Fibroblast of pulmonary artery (primary cell): ENCODE results near the gene CCNG2.

Experiments
- DNase-seq: peaks from one replicate; pipeline ENCODE4 v3.0.0-alpha.2; 2010; ENCODE audit warnings: low read depth
- H3K4me3 ChIP-seq: replicated peaks from 2 replicates; pipeline ENCODE4 v1.5.1; 2011; ENCODE audit warnings: low read depth, mild to moderate bottlenecking, control low read depth, low read length, moderate library complexity
- TF ChIP-seq, protein P1 (sequence below): IDR thresholded peaks from 2 replicates; pipeline ENCODE4 v1.5.1; 2011; ENCODE audit warnings: mild to moderate bottlenecking, control low read depth, low read length, inconsistent platforms; ENCODE audit errors: missing control alignments

Gene CCNG2

DNA sequence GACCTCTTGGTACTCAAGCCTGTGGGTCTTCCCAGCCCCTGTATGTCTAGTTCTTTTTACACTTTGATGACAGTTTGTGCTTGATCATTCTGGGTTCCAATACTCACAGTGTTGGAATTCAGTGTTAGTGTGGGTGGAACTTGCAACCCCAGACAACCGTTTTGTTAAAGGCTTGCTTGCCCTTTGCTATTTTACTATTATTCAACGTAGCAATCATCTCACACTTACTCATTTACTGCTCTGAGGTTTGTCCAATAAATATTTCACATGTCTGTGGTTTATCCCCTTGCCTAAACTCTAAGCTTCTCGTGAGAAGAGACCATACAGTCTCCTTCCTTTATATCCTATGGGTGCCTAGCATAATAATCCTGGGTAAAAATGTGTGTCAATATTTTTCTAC is 15.3 kb downstream of the CCNG2 start:
- DNase-seq, result peak; percentile 65
- no peak overlapping the region for H3K4me3 ChIP-seq
- TF ChIP-seq, protein P1, sequence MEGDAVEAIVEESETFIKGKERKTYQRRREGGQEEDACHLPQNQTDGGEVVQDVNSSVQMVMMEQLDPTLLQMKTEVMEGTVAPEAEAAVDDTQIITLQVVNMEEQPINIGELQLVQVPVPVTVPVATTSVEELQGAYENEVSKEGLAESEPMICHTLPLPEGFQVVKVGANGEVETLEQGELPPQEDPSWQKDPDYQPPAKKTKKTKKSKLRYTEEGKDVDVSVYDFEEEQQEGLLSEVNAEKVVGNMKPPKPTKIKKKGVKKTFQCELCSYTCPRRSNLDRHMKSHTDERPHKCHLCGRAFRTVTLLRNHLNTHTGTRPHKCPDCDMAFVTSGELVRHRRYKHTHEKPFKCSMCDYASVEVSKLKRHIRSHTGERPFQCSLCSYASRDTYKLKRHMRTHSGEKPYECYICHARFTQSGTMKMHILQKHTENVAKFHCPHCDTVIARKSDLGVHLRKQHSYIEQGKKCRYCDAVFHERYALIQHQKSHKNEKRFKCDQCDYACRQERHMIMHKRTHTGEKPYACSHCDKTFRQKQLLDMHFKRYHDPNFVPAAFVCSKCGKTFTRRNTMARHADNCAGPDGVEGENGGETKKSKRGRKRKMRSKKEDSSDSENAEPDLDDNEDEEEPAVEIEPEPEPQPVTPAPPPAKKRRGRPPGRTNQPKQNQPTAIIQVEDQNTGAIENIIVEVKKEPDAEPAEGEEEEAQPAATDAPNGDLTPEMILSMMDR, result no peak

DNA sequence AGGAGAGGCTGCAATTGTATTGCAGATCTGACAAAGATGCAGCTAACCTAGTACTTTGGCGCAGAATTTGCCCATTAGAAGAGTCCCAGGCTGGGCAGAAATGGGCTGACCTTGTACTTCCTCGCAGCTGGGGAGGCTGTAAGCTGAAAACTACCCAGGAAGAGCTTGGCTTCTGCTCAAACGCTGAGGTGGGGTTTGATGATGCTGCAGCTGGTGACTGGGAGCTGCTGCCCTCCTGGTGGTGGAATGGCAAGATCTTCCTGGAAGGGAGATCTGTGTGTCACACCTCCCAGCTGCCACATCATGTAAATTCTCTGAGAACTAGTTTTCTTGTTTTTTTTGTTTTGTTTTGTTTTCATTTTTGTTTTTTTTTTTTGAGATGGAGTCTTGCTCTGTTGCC is 17.4 kb downstream of the CCNG2 start:
- no peak overlapping the region for H3K4me3 ChIP-seq
- DNase-seq, result no peak
- TF ChIP-seq, protein P1, result no peak

DNA sequence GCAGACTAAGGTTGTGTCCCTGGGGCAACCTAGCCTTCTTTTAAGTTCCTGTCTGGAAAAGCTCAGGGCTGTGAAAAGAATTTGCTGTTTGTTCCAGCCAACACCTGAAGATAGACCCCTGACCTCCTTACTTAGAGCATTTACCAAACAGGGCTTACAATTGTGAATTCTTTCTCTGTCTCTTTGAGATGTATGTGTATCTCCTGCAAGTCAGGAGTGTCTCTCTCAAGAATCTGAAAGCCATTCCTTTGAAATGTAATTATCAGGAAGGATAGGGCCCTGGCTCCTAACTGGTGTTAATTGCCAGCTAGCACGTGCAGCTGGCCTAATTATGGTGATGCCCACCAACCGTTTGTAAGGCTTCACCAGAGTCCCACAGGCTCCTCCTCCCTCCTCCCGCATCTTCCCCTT is 18.2 kb downstream of the CCNG2 start:
- DNase-seq, result no peak
- TF ChIP-seq, protein P1, result no peak
- H3K4me3 ChIP-seq, result no peak overlapping the region

DNA sequence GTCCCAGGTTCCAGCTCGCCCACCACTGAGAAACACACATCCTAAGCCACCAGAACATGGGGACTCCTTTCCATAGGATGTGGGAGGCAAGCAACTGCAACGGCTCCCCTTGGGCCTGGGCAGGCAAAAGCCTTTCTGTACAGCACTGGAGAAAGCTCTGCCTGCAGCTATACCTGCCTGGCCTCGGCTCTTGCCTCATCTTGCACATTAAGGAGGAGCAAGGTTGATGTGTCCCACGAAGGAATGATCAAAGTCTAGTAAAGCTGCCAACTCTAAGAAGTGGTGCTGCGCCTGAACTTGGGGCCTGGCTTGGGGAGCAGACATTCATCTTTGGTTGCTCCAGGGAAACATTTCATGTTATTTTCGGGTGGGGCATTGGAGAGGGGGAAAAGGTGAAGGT is 19.6 kb downstream of the CCNG2 start:
- TF ChIP-seq, protein P1, result no peak
- DNase-seq, result no peak
- no peak overlapping the region for H3K4me3 ChIP-seq

DNA sequence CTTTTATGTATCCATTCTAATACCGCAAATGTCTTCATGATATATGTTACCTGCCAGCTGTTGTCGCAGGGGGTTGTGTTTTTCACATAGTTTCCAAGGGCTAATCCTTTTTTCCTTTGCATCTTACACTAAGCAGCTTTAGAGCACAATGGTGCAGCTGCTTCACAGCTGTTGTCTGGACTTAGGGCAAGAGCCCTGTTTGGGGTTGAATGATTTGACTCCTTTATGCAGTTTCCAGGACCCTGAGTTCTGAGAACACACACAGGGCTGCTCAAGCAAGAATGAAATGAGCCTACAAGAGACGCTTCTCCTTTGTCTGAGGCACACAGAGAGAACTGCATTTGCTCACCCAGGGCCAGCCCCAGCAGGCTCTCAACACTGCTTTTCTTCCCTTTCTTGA is 20.2 kb downstream of the CCNG2 start:
- no peak for DNase-seq
- TF ChIP-seq, protein P1, result no peak
- H3K4me3 ChIP-seq, result no peak overlapping the region

DNA sequence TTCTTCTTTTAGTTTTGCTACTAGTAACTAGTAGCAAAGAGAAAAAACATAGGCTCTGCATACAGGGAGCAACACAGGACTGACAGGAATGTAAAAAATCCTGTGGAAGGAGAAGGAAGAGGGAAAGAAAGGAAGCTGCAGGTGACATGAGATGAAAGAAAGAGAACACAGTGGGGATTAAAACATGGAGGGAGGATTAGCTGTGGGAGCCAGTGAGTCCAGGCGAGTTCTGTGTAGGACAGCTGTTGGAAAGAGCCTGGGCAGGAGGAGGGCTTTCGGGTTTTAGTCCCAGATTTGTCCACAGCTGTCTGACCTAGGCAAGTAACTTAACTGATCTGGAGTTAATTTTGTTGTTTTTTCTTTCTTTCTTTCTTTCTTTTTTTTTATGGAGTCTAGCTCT is 21.6 kb downstream of the CCNG2 start:
- TF ChIP-seq, protein P1, result no peak
- no peak for DNase-seq
- no peak overlapping the region for H3K4me3 ChIP-seq

DNA sequence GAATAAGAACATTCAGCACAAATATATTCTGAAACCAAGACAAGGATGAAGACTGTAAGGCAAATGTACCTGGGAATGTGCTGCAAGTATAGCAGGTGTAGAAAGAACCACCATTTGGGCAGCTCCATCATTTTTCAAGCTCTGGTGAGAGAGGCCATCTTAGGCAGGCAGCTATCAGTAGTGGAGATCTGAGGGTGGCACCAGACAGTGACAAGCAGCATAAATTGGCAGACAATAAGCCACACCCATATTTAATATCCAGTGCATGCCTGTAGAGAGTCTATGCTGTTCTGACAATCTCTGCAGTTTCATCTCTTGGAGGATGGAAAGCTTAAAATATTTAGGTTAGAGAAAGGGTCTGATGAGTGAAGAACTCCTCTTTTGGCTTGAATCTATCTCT is 22.5 kb downstream of the CCNG2 start:
- TF ChIP-seq, protein P1, result no peak
- DNase-seq, result no peak
- H3K4me3 ChIP-seq, result no peak overlapping the region
